Neural crest cell (in vitro differentiated cells): Measurements from ENCODE around the gene UNC5C. TPM values are rescaled to one million over a fixed set of nuclear protein-coding genes. Genes with fewer than 3 reads are reported as not detected.
A peak's percentile ranks its signal among the peaks of the same experiment; 100 is the strongest.

Source experiments
- DNase-seq: peaks from one replicate; pipeline ENCODE4 v3.0.0; 2021; ENCODE audit warnings: low read depth, mixed read lengths, low spot score
- H3K27ac Mint-ChIP-seq: one replicate; pipeline ENCODE4 v1.8.0; 2021; ENCODE audit warnings: mild to moderate bottlenecking, mixed read lengths; ENCODE audit not compliant: unreplicated experiment
- H3K27me3 Mint-ChIP-seq: 2 replicates; pipeline ENCODE4 v1.8.0; 2021; ENCODE audit warnings: low read depth, mild to moderate bottlenecking, mixed read lengths
- H3K36me3 Mint-ChIP-seq: 2 replicates; pipeline ENCODE4 v1.8.0; 2021; ENCODE audit warnings: low read depth, mild to moderate bottlenecking, mixed read lengths
- H3K4me1 Mint-ChIP-seq: 2 replicates; pipeline ENCODE4 v1.8.0; 2021; ENCODE audit warnings: mixed read lengths
- H3K4me3 Mint-ChIP-seq: one replicate; pipeline ENCODE4 v1.8.0; 2021; ENCODE audit warnings: mild to moderate bottlenecking, mixed read lengths
- H3K9me3 Mint-ChIP-seq: 2 replicates; pipeline ENCODE4 v1.8.0; 2021; ENCODE audit warnings: mixed read lengths
- CTCF ChIP-seq: fragments of 200-600 bp; sonication (generic); conservative IDR thresholded peaks from 2 replicates; pipeline ENCODE4 v1.5.0; 2021; ENCODE audit warnings: antibody characterized with exemption, mild to moderate bottlenecking
- total RNA-seq: library from RNA; stranded (reverse); gene quantifications from 2 replicates; pipeline ENCODE4 v1.2.1, GENCODE V29; 2021

Gene UNC5C
- total RNA-seq, 1 donor from 2014 or later: 6.5 TPM

DNA sequence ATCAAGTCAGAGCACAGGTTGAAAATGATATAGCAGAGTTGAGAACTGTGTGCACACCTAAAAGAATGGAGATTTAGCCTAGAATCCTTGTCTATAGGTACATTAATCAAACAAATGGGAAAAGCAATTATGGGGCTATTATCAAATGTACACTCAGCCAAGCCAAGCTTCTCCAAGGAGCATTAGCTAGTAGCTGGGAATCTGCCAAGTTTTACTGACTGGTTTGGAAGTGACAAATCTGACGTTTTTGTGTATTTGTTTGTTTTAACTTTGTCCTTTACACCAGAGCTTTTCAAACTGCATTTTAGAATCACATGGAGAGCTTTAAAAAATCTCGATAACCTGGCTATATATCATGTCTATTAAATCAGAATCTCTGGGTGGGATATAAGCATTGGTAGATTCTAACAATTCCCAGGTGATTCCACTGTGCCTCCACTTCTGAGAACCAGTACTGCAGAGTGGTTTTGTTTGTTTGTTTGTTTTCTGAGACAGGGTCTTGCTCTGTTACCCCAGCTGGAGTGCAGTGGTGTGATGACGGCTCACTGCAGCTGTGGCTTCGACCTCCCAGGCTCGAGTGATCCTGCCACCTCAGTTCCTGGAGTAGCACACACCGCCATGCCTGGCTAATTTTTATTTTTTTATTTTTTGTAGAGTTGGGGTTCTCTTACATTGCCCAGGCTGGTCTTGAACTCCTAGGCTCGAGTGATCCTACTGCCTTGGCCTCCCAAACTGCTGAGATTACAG is 279.8 kb downstream of the UNC5C start:
- Mint-ChIP-seq H3K4me3 (no peak overlapping the region), H3K9me3 (no peaks in the 10 kb centered on the region), H3K27ac (peak overlapping the region; percentile 70), H3K4me1 (no peaks in the 10 kb centered on the region), H3K27me3 (no peaks in the 10 kb centered on the region), H3K36me3 (no peaks in the 10 kb centered on the region)
- no peak for DNase-seq
- no peak for TF ChIP-seq CTCF

- no peak for TF ChIP-seq CTCF
- DNase-seq: no peak
- Mint-ChIP-seq H3K4me3 (no peak overlapping the region), H3K9me3 (no peaks in the 10 kb centered on the region), H3K27me3 (no peaks in the 10 kb centered on the region), H3K4me1 (no peaks in the 10 kb centered on the region), H3K27ac (no peak overlapping the region), H3K36me3 (no peaks in the 10 kb centered on the region)
Measured at GRCh38 chr4:95267081-95267480, 281.7 kb downstream of the UNC5C start.

GRCh38 chr4:95265814-95266740 is 282.7 kb downstream of the UNC5C start:
- Mint-ChIP-seq H3K27ac (no peak overlapping the region), H3K27me3 (no peaks in the 10 kb centered on the region), H3K4me3 (no peak overlapping the region), H3K4me1 (no peaks in the 10 kb centered on the region), H3K36me3 (no peaks in the 10 kb centered on the region), H3K9me3 (no peaks in the 10 kb centered on the region)
- no peak for TF ChIP-seq CTCF
- DNase-seq: no peak

DNA sequence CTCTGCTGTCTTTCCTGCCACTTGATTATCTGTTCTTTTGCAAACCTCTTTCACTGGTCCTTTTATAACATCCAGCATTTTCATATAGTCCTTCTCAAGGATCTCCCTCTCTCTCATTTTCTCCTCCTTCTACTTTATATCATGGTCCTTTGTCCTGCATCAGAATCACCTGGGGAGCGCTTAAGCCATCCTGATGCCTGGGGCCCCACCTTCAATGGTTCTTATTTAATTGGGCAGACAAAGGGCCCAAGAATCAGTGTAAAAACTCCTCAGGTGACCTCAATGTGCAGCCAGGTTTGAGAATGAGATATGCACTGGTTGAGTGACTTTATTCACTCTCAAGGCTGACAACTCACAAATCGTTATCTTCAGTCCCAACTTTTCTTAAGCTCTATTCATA is 283.9 kb downstream of the UNC5C start:
- no peak for DNase-seq
- peaks cover 4% of the 10 kb centered on the region for H3K4me1 Mint-ChIP-seq
- TF ChIP-seq CTCF: no peak
- H3K27me3 Mint-ChIP-seq: no peaks in the 10 kb centered on the region
- H3K4me3 Mint-ChIP-seq: no peak overlapping the region
- no peaks in the 10 kb centered on the region for H3K9me3 Mint-ChIP-seq
- no peak overlapping the region for H3K27ac Mint-ChIP-seq
- H3K36me3 Mint-ChIP-seq: no peaks in the 10 kb centered on the region

GRCh38 chr4:95263960-95264359 is 284.8 kb downstream of the UNC5C start:
- H3K9me3 Mint-ChIP-seq: no peaks in the 10 kb centered on the region
- H3K27me3 Mint-ChIP-seq: no peaks in the 10 kb centered on the region
- DNase-seq: no peak
- no peak for TF ChIP-seq CTCF
- no peaks in the 10 kb centered on the region for H3K36me3 Mint-ChIP-seq
- H3K4me1 Mint-ChIP-seq: peaks cover 4% of the 10 kb centered on the region
- H3K27ac Mint-ChIP-seq: no peak overlapping the region
- no peak overlapping the region for H3K4me3 Mint-ChIP-seq
